ENCODE results near the gene GFI1. TPM values are rescaled to one million over a fixed set of nuclear protein-coding genes. Genes with fewer than 3 reads are reported as not detected.

Gene GFI1
- total and polyA plus RNA-seq, 2 experiments from 2014 or later, result not detected

- DNase-seq, result no peak
- Histone ChIP-seq H3K79me2 (ENCODE audit: insufficient read depth) (no peaks in the 10 kb centered on the region), H3K4me1 (ENCODE audit: insufficient read depth) (no peaks in the 10 kb centered on the region), H2AFZ (no peak overlapping the region), H3K4me3 (no peak overlapping the region), H3K9me2 (ENCODE audit: insufficient read depth) (no peaks in the 10 kb centered on the region), H3K4me2 (ENCODE audit: unreplicated experiment) (no peak overlapping the region), H3K27ac (no peak overlapping the region), H3K36me3 (ENCODE audit: low read depth) (no peaks in the 10 kb centered on the region), H3K27me3 (replicated peaks; ENCODE audit: insufficient read depth) (peaks cover 11% of the 10 kb centered on the region), H4K20me1 (ENCODE audit: insufficient read depth) (no peaks in the 10 kb centered on the region), H3K9me3 (ENCODE audit: low read depth) (no peaks in the 10 kb centered on the region), H3F3A (ENCODE audit: insufficient read depth) (no peaks in the 10 kb centered on the region), H3K9ac (no peak overlapping the region)
- in situ Hi-C loops (cut with MboI), result no loop called here
- 83 to 94% methylated on average over 4 of the region's 4 CpGs for WGBS, 2 experiments (ENCODE audit: low coverage in 1 of 2, low lambda C conversion rate in 2 of 2, missing lambda C conversion rate in 2 of 2)
- TF ChIP-seq EZH2 (IDR thresholded peaks at IDR 0.05; ENCODE audit: insufficient read depth, poor library complexity, severe bottlenecking), result no peak
- no peak for TF ChIP-seq EZH2phosphoT487 (IDR thresholded peaks at IDR 0.05; ENCODE audit: insufficient read depth, low read depth)
Observed at GRCh38 chr1:92493139-92493538, 6.4 kb upstream of the GFI1 start.

GRCh38 chr1:92488832-92489231, 2.1 kb upstream of the GFI1 start:
- H3K9ac ChIP-seq, result no peak overlapping the region
- H3K4me2 ChIP-seq (ENCODE audit: unreplicated experiment), result no peak overlapping the region
- H3K36me3 ChIP-seq (ENCODE audit: low read depth), result no peaks in the 10 kb centered on the region
- DNase-seq, result peak; percentile 18
- WGBS, 2 experiments (ENCODE audit: low coverage in 1 of 2, low lambda C conversion rate in 2 of 2, missing lambda C conversion rate in 2 of 2), result 71 to 77% methylated on average over 3 of the region's 3 CpGs
- no peak overlapping the region for H2AFZ ChIP-seq
- in situ Hi-C loops (cut with MboI), result no loop called here
- no peaks in the 10 kb centered on the region for H3K79me2 ChIP-seq (ENCODE audit: insufficient read depth)
- H3K9me3 ChIP-seq (ENCODE audit: low read depth), result no peaks in the 10 kb centered on the region
- H4K20me1 ChIP-seq (ENCODE audit: insufficient read depth), result no peaks in the 10 kb centered on the region
- H3K27me3 ChIP-seq (replicated peaks; ENCODE audit: insufficient read depth), result peaks cover 52% of the 10 kb centered on the region
- no peaks in the 10 kb centered on the region for H3K9me2 ChIP-seq (ENCODE audit: insufficient read depth)
- peaks cover 9% of the 10 kb centered on the region; the same call in 1 of the 2 replicates for H3K4me1 ChIP-seq (ENCODE audit: insufficient read depth)
- H3F3A ChIP-seq (ENCODE audit: insufficient read depth), result no peaks in the 10 kb centered on the region
- H3K27ac ChIP-seq, result no peak overlapping the region
- no peak for TF ChIP-seq EZH2 (IDR thresholded peaks at IDR 0.05; ENCODE audit: insufficient read depth, poor library complexity, severe bottlenecking)
- TF ChIP-seq EZH2phosphoT487 (IDR thresholded peaks at IDR 0.05; ENCODE audit: insufficient read depth, low read depth), result no peak
- no peak overlapping the region for H3K4me3 ChIP-seq

GRCh38 chr1:92488416-92488815, 1.7 kb upstream of the GFI1 start:
- Histone ChIP-seq H3K4me2 (ENCODE audit: unreplicated experiment) (no peak overlapping the region), H3K4me1 (ENCODE audit: insufficient read depth) (peaks cover 9% of the 10 kb centered on the region; the same call in 1 of the 2 replicates), H3K27ac (no peak overlapping the region), H3K9me2 (ENCODE audit: insufficient read depth) (no peaks in the 10 kb centered on the region), H3K9me3 (ENCODE audit: low read depth) (no peaks in the 10 kb centered on the region), H3K9ac (no peak overlapping the region), H4K20me1 (ENCODE audit: insufficient read depth) (no peaks in the 10 kb centered on the region), H3K79me2 (ENCODE audit: insufficient read depth) (no peaks in the 10 kb centered on the region), H3K27me3 (replicated peaks; ENCODE audit: insufficient read depth) (peaks cover 56% of the 10 kb centered on the region), H3F3A (ENCODE audit: insufficient read depth) (no peaks in the 10 kb centered on the region), H3K4me3 (no peak overlapping the region), H3K36me3 (ENCODE audit: low read depth) (no peaks in the 10 kb centered on the region), H2AFZ (no peak overlapping the region)
- in situ Hi-C loops (cut with MboI), result no loop called here
- TF ChIP-seq EZH2phosphoT487 (IDR thresholded peaks at IDR 0.05; ENCODE audit: insufficient read depth, low read depth) (no peak), EZH2 (IDR thresholded peaks at IDR 0.05; ENCODE audit: insufficient read depth, poor library complexity, severe bottlenecking) (no peak)
- WGBS, 2 experiments (ENCODE audit: low coverage in 1 of 2, low lambda C conversion rate in 2 of 2, missing lambda C conversion rate in 2 of 2), result 76 to 83% methylated on average over 3 of the region's 3 CpGs
- DNase-seq, result no peak

- no peaks in the 10 kb centered on the region for H3F3A ChIP-seq (ENCODE audit: insufficient read depth)
- peaks cover 68% of the 10 kb centered on the region for H3K27me3 ChIP-seq (replicated peaks; ENCODE audit: insufficient read depth)
- no peaks in the 10 kb centered on the region for H3K9me2 ChIP-seq (ENCODE audit: insufficient read depth)
- in situ Hi-C loops (cut with MboI), result no loop called here
- H3K36me3 ChIP-seq (ENCODE audit: low read depth), result no peaks in the 10 kb centered on the region
- H3K4me1 ChIP-seq (ENCODE audit: insufficient read depth), result peaks cover 9% of the 10 kb centered on the region; the same call in 1 of the 2 replicates
- no peaks in the 10 kb centered on the region for H4K20me1 ChIP-seq (ENCODE audit: insufficient read depth)
- H3K4me2 ChIP-seq (ENCODE audit: unreplicated experiment), result no peak overlapping the region
- no peak overlapping the region for H3K9ac ChIP-seq
- H3K4me3 ChIP-seq, result peak overlapping the region; percentile 63; the same call in 1 of the 2 replicates
- 84 to 85% methylated on average over 7 of the region's 7 CpGs for WGBS, 2 experiments (ENCODE audit: low coverage in 1 of 2, low lambda C conversion rate in 2 of 2, missing lambda C conversion rate in 2 of 2)
- H3K79me2 ChIP-seq (ENCODE audit: insufficient read depth), result no peaks in the 10 kb centered on the region
- H3K27ac ChIP-seq, result no peak overlapping the region
- TF ChIP-seq EZH2phosphoT487 (IDR thresholded peaks at IDR 0.05; ENCODE audit: insufficient read depth, low read depth) (no peak), EZH2 (IDR thresholded peaks at IDR 0.05; ENCODE audit: insufficient read depth, poor library complexity, severe bottlenecking) (no peak)
- no peak for DNase-seq
- H3K9me3 ChIP-seq (ENCODE audit: low read depth), result no peaks in the 10 kb centered on the region
- no peak overlapping the region for H2AFZ ChIP-seq
Observed at GRCh38 chr1:92487078-92487605, 417 bp upstream of the GFI1 start.

Measured in GM23248 (cell line).